GM23338 (cell line): ENCODE data around the gene PPP1R37. TPM values are rescaled to one million over a fixed set of nuclear protein-coding genes. Genes with fewer than 3 reads are reported as not detected.
A peak's percentile ranks its signal among the peaks of the same experiment; 100 is the strongest.

ENCODE experiments used
- ATAC-seq: fragments of 200-7000 bp; cut with Tn5 transposase; 3 replicates; pipeline ENCODE4 v1.9.1; 2020
- DNase-seq: peaks from one replicate; pipeline ENCODE4 v3.0.0-alpha.2; 2015; ENCODE audit warnings: low spot score
- H2AFZ ChIP-seq: fragments of 200-600 bp; sonication (generic); 2 replicates; pipeline ENCODE4 v1.8.0; 2016; ENCODE audit warnings: antibody characterized with exemption, mild to moderate bottlenecking, moderate library complexity
- H3F3A ChIP-seq: fragments of 200-600 bp; sonication (generic); replicated peaks from 2 replicates; pipeline ENCODE4 v1.8.0; 2017; ENCODE audit warnings: antibody characterized with exemption, mixed run types, low read depth
- H3K27ac ChIP-seq: fragments of 200-600 bp; sonication (generic); 2 replicates; pipeline ENCODE4 v1.6.1; 2016; ENCODE audit warnings: low read depth
- H3K27me3 ChIP-seq: fragments of 200-600 bp; sonication (generic); 2 replicates; pipeline ENCODE4 v1.8.0; 2016; ENCODE audit warnings: mild to moderate bottlenecking, mixed run types, moderate library complexity; ENCODE audit not compliant: insufficient read depth
- H3K36me3 ChIP-seq: fragments of 200-600 bp; sonication (generic); 2 replicates; pipeline ENCODE4 v1.8.0; 2016; ENCODE audit warnings: mild to moderate bottlenecking; ENCODE audit not compliant: insufficient read depth
- H3K4me1 ChIP-seq: fragments of 200-600 bp; sonication (generic); 2 replicates; pipeline ENCODE4 v1.8.0; 2016; ENCODE audit warnings: mild to moderate bottlenecking, moderate library complexity; ENCODE audit not compliant: insufficient read depth
- H3K4me2 ChIP-seq: fragments of 200-600 bp; sonication (generic); 2 replicates; pipeline ENCODE4 v1.7.1; 2017; ENCODE audit warnings: mixed run types
- H3K4me3 ChIP-seq: fragments of 200-600 bp; sonication (generic); 2 replicates; pipeline ENCODE4 v1.6.1; 2016; ENCODE audit warnings: mixed run types
- H3K79me2 ChIP-seq: fragments of 200-600 bp; sonication (generic); replicated peaks from 2 replicates; pipeline ENCODE4 v1.8.0; 2017; ENCODE audit warnings: mild to moderate bottlenecking; ENCODE audit not compliant: insufficient read depth
- H3K9me2 ChIP-seq: fragments of 200-600 bp; sonication (generic); 2 replicates; pipeline ENCODE4 v1.8.0; 2017; ENCODE audit not compliant: insufficient read depth
- H4K20me1 ChIP-seq: fragments of 200-600 bp; sonication (generic); replicated peaks from 2 replicates; pipeline ENCODE4 v1.8.0; 2017; ENCODE audit warnings: mild to moderate bottlenecking; ENCODE audit not compliant: insufficient read depth
- H3K27ac Mint-ChIP-seq: 2 replicates; pipeline ENCODE4 v1.8.0; 2020; ENCODE audit warnings: inconsistent platforms, mild to moderate bottlenecking, moderate library complexity, mixed read lengths
- H3K27me3 Mint-ChIP-seq: 3 replicates; pipeline ENCODE4 v1.8.0; 2022; ENCODE audit warnings: low read depth, mild to moderate bottlenecking, moderate library complexity, mixed read lengths, inconsistent platforms; ENCODE audit not compliant: insufficient read depth, poor library complexity
- H3K36me3 Mint-ChIP-seq: 3 replicates; pipeline ENCODE4 v1.8.0; 2021; ENCODE audit warnings: low read depth, mild to moderate bottlenecking, inconsistent platforms, moderate library complexity, mixed read lengths
- H3K4me1 Mint-ChIP-seq: 3 replicates; pipeline ENCODE4 v1.8.0; 2020; ENCODE audit warnings: mild to moderate bottlenecking, inconsistent platforms, mixed read lengths
- H3K4me3 Mint-ChIP-seq: 3 replicates; pipeline ENCODE4 v1.8.0; 2021; ENCODE audit warnings: moderate library complexity, mild to moderate bottlenecking, inconsistent platforms, mixed read lengths
- H3K9me3 Mint-ChIP-seq: 3 replicates; pipeline ENCODE4 v1.8.0; 2020; ENCODE audit warnings: moderate library complexity, mild to moderate bottlenecking, inconsistent platforms, mixed read lengths
- CREB1 ChIP-seq: fragments of 250-450 bp; sonication (Bioruptor Pico); IDR thresholded peaks from 2 replicates; pipeline ENCODE4 v1.5.0; 2020; ENCODE audit warnings: low read depth, mild to moderate bottlenecking, moderate library complexity
- EZH2 ChIP-seq: fragments of 200-600 bp; sonication (generic); IDR thresholded peaks from one replicate; pipeline ENCODE4 v1.8.0; 2017; ENCODE audit warnings: antibody characterized with exemption, mild to moderate bottlenecking, low read depth; ENCODE audit not compliant: unreplicated experiment
- EZH2phosphoT487 ChIP-seq: fragments of 200-600 bp; sonication (generic); IDR thresholded peaks from one replicate; pipeline ENCODE4 v1.8.1; 2018; ENCODE audit warnings: antibody characterized with exemption; ENCODE audit not compliant: unreplicated experiment
- JUNB ChIP-seq: IDR thresholded peaks from one replicate; pipeline ENCODE4 v1.6.1; 2016; ENCODE audit warnings: antibody characterized with exemption; ENCODE audit not compliant: unreplicated experiment
- NANOG ChIP-seq: IDR thresholded peaks from 2 replicates; pipeline ENCODE4 v1.6.1; 2016; ENCODE audit warnings: antibody characterized with exemption, borderline replicate concordance
- POLR2AphosphoS5 ChIP-seq: IDR thresholded peaks from 2 replicates; pipeline ENCODE4 v1.6.1; 2016; ENCODE audit warnings: antibody characterized with exemption, low read depth
- STAT1 ChIP-seq: IDR thresholded peaks from one replicate; pipeline ENCODE4 v1.6.1; 2016; ENCODE audit warnings: antibody characterized with exemption; ENCODE audit not compliant: unreplicated experiment
- ZNF114 ChIP-seq: fragments of 250-450 bp; sonication (Bioruptor Pico); IDR thresholded peaks from 2 replicates; pipeline ENCODE4 v1.5.0; 2020; ENCODE audit warnings: mild to moderate bottlenecking, moderate library complexity
- ZNF331 ChIP-seq: fragments of 250-450 bp; sonication (Bioruptor Pico); IDR thresholded peaks from 2 replicates; pipeline ENCODE4 v1.5.0; 2020; ENCODE audit warnings: low read depth, mild to moderate bottlenecking, moderate library complexity
- polyA plus RNA-seq: library from polyadenylated mRNA; unstranded; fragments of >200 nt; fragmentation: Nextera tagmentation; extraction: Ambion mirVana; gene quantifications from 2 replicates; pipeline ENCODE4 v1.2.1, GENCODE V29; 2016
- total RNA-seq: library from RNA; depleted of rRNA; stranded (reverse); fragments of >200 nt; shearing (Covaris generic); gene quantifications from 2 replicates; pipeline ENCODE4 v1.2.3, GENCODE V29; 2014
- TF ChIP-seq, protein P1 (sequence below): IDR thresholded peaks from 2 replicates; pipeline ENCODE4 v1.6.1; 2016; ENCODE audit warnings: antibody characterized with exemption
- TF ChIP-seq, protein P2 (sequence below): fragments of 250-450 bp; sonication (Bioruptor Pico); IDR thresholded peaks from 2 replicates; pipeline ENCODE4 v1.5.0; 2020; ENCODE audit warnings: mild to moderate bottlenecking, moderate library complexity
- TF ChIP-seq, protein P3 (sequence below): IDR thresholded peaks from one replicate; pipeline ENCODE4 v1.6.1; 2018; ENCODE audit warnings: antibody characterized with exemption; ENCODE audit not compliant: unreplicated experiment
- TF ChIP-seq, protein P4 (sequence below), 2 experiments: fragments of 200-600 bp in 1 of 2; sonication (generic) in 1 of 2; conservative IDR thresholded peaks; 2 replicates each; pipeline versions ENCODE4 v1.5.1 to v1.6.1; 2016 to 2017; ENCODE audit warnings: antibody characterized with exemption in 2 of 2, low read depth in 2 of 2, mild to moderate bottlenecking in 2 of 2, moderate library complexity in 1 of 2

The PPP1R37 gene
- total and polyA plus RNA-seq, 2 experiments from 2014 or later = 6.9 to 47.2 TPM

DNA sequence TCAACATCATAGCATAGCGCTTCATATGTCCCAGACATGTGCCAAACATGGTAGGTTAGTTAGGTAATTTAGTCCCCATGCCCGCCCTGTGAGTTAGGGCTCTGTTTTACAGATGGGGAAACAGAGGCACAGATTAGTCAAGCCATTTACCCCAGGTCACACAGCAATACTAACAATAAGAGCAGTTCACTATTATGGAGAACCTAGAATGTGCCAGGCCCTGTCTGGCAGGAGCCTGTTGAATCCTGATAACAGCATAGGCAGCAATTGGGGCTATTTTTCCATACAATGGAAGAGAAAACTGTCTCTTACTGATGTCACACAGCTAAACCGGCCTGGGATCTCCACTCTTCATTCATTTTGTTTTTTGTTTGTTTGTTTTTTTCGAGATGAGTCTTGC lies 6.5 kb upstream of the PPP1R37 start:
- peaks cover 18% of the 10 kb centered on the region for H3F3A ChIP-seq
- Mint-ChIP-seq H3K9me3 (peaks cover 2% of the 10 kb centered on the region; the same call in 1 of the 3 replicates), H3K4me3 (no peak overlapping the region), H3K27me3 (peaks cover 12% of the 10 kb centered on the region), H3K36me3 (peaks cover 56% of the 10 kb centered on the region), H3K4me1 (peaks cover 27% of the 10 kb centered on the region), H3K27ac (0 out of 2 replicates have a peak overlapping the region, but pooled peaks have one; percentile 56)
- H2AFZ ChIP-seq = no peak overlapping the region
- H3K79me2 ChIP-seq = peaks cover 61% of the 10 kb centered on the region
- H3K4me2 ChIP-seq = no peak overlapping the region
- H3K27me3 ChIP-seq = no peaks in the 10 kb centered on the region
- H3K4me1 ChIP-seq = peaks cover 18% of the 10 kb centered on the region
- peaks cover 14% of the 10 kb centered on the region; the same call in 1 of the 2 replicates for H4K20me1 ChIP-seq
- no peaks in the 10 kb centered on the region; the same call in 1 of the 2 replicates for H3K36me3 ChIP-seq
- TF ChIP-seq CREB1 (CRISPR knock-in tag) (no peak), ZNF114 (CRISPR knock-in tag) (no peak), JUNB (no peak), POLR2AphosphoS5 (no peak), EZH2 (no peak), NANOG (no peak), STAT1 (no peak), ZNF331 (CRISPR knock-in tag) (no peak), EZH2phosphoT487 (no peak)
- TF ChIP-seq, protein P1, sequence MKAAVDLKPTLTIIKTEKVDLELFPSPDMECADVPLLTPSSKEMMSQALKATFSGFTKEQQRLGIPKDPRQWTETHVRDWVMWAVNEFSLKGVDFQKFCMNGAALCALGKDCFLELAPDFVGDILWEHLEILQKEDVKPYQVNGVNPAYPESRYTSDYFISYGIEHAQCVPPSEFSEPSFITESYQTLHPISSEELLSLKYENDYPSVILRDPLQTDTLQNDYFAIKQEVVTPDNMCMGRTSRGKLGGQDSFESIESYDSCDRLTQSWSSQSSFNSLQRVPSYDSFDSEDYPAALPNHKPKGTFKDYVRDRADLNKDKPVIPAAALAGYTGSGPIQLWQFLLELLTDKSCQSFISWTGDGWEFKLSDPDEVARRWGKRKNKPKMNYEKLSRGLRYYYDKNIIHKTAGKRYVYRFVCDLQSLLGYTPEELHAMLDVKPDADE = no peak
- TF ChIP-seq, protein P2, sequence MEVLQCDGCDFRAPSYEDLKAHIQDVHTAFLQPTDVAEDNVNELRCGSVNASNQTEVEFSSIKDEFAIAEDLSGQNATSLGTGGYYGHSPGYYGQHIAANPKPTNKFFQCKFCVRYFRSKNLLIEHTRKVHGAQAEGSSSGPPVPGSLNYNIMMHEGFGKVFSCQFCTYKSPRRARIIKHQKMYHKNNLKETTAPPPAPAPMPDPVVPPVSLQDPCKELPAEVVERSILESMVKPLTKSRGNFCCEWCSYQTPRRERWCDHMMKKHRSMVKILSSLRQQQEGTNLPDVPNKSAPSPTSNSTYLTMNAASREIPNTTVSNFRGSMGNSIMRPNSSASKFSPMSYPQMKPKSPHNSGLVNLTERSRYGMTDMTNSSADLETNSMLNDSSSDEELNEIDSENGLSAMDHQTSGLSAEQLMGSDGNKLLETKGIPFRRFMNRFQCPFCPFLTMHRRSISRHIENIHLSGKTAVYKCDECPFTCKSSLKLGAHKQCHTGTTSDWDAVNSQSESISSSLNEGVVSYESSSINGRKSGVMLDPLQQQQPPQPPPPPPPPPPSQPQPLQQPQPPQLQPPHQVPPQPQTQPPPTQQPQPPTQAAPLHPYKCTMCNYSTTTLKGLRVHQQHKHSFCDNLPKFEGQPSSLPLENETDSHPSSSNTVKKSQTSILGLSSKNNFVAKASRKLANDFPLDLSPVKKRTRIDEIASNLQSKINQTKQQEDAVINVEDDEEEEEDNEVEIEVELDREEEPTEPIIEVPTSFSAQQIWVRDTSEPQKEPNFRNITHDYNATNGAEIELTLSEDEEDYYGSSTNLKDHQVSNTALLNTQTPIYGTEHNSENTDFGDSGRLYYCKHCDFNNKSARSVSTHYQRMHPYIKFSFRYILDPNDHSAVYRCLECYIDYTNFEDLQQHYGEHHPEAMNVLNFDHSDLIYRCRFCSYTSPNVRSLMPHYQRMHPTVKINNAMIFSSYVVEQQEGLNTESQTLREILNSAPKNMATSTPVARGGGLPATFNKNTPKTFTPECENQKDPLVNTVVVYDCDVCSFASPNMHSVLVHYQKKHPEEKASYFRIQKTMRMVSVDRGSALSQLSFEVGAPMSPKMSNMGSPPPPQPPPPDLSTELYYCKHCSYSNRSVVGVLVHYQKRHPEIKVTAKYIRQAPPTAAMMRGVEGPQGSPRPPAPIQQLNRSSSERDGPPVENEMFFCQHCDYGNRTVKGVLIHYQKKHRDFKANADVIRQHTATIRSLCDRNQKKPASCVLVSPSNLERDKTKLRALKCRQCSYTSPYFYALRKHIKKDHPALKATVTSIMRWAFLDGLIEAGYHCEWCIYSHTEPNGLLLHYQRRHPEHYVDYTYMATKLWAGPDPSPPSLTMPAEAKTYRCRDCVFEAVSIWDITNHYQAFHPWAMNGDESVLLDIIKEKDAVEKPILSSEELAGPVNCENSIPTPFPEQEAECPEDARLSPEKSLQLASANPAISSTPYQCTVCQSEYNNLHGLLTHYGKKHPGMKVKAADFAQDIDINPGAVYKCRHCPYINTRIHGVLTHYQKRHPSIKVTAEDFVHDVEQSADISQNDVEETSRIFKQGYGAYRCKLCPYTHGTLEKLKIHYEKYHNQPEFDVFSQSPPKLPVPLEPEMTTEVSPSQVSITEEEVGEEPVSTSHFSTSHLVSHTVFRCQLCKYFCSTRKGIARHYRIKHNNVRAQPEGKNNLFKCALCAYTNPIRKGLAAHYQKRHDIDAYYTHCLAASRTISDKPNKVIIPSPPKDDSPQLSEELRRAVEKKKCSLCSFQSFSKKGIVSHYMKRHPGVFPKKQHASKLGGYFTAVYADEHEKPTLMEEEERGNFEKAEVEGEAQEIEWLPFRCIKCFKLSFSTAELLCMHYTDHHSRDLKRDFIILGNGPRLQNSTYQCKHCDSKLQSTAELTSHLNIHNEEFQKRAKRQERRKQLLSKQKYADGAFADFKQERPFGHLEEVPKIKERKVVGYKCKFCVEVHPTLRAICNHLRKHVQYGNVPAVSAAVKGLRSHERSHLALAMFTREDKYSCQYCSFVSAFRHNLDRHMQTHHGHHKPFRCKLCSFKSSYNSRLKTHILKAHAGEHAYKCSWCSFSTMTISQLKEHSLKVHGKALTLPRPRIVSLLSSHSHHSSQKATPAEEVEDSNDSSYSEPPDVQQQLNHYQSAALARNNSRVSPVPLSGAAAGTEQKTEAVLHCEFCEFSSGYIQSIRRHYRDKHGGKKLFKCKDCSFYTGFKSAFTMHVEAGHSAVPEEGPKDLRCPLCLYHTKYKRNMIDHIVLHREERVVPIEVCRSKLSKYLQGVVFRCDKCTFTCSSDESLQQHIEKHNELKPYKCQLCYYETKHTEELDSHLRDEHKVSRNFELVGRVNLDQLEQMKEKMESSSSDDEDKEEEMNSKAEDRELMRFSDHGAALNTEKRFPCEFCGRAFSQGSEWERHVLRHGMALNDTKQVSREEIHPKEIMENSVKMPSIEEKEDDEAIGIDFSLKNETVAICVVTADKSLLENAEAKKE (CRISPR knock-in tag) = no peak
- TF ChIP-seq, protein P3, sequence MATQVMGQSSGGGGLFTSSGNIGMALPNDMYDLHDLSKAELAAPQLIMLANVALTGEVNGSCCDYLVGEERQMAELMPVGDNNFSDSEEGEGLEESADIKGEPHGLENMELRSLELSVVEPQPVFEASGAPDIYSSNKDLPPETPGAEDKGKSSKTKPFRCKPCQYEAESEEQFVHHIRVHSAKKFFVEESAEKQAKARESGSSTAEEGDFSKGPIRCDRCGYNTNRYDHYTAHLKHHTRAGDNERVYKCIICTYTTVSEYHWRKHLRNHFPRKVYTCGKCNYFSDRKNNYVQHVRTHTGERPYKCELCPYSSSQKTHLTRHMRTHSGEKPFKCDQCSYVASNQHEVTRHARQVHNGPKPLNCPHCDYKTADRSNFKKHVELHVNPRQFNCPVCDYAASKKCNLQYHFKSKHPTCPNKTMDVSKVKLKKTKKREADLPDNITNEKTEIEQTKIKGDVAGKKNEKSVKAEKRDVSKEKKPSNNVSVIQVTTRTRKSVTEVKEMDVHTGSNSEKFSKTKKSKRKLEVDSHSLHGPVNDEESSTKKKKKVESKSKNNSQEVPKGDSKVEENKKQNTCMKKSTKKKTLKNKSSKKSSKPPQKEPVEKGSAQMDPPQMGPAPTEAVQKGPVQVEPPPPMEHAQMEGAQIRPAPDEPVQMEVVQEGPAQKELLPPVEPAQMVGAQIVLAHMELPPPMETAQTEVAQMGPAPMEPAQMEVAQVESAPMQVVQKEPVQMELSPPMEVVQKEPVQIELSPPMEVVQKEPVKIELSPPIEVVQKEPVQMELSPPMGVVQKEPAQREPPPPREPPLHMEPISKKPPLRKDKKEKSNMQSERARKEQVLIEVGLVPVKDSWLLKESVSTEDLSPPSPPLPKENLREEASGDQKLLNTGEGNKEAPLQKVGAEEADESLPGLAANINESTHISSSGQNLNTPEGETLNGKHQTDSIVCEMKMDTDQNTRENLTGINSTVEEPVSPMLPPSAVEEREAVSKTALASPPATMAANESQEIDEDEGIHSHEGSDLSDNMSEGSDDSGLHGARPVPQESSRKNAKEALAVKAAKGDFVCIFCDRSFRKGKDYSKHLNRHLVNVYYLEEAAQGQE = no peak
- TF ChIP-seq, protein P4, sequence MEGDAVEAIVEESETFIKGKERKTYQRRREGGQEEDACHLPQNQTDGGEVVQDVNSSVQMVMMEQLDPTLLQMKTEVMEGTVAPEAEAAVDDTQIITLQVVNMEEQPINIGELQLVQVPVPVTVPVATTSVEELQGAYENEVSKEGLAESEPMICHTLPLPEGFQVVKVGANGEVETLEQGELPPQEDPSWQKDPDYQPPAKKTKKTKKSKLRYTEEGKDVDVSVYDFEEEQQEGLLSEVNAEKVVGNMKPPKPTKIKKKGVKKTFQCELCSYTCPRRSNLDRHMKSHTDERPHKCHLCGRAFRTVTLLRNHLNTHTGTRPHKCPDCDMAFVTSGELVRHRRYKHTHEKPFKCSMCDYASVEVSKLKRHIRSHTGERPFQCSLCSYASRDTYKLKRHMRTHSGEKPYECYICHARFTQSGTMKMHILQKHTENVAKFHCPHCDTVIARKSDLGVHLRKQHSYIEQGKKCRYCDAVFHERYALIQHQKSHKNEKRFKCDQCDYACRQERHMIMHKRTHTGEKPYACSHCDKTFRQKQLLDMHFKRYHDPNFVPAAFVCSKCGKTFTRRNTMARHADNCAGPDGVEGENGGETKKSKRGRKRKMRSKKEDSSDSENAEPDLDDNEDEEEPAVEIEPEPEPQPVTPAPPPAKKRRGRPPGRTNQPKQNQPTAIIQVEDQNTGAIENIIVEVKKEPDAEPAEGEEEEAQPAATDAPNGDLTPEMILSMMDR (conservative IDR thresholded peaks at IDR 0.05; ENCODE audit: low read depth in 2 of 2) = no peak
- no peak overlapping the region for H3K4me3 ChIP-seq
- DNase-seq (no peak), ATAC-seq (no peak)
- no peak overlapping the region for H3K27ac ChIP-seq
- H3K9me2 ChIP-seq = no peaks in the 10 kb centered on the region
